ENCODE results near the gene ALPL.

ALPL gene

DNA sequence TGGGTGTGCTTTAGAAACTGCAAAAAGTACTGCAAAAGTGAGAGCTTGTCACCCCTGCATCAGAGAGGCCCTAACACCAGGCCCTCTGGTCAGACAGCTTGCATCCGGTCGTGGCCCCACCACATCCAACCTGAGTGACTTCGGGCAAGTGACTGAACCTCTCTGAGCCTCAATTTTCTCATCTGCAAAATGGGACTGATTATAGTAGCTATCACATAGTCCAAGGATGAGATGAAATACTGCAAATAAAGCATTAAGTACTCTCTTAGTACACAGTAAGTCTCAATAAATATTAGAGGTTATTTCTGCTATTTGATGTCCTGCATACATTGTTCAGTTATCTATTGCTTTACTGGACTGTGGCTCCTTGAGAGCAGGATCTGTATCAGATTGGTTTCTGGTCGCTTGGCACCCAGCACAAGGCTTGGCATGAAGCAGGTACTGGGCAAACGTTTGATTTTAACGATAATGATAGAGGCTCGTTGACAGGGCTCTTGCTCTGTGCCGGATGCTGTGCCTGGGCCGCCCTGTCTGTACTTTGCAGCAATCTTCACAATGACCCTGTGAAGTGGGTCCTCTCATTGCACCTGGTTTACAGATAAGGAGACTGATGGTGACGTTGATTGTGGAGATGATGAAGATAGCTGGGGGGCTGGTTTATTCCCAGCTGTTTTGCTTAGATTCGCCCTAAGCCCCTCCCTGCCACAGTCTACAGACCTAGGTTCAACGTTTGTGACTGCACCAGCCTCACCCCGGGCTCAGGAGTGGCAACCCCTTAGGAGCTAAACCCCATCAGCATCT is 116.4 kb downstream of the ALPL start:
- Histone ChIP-seq H4K8ac (ENCODE audit: low read depth, low read length) (no peak overlapping the region), H2BK5ac (ENCODE audit: low read depth, low read length, poor library complexity) (no peak overlapping the region), H3K79me1 (ENCODE audit: low read length) (peaks cover 2% of the 10 kb centered on the region), H3K23ac (ENCODE audit: low read length) (no peak overlapping the region), H2BK120ac (ENCODE audit: insufficient read depth, low read length, poor library complexity) (no peak overlapping the region), H3K18ac (ENCODE audit: low read length) (no peak overlapping the region), H3K79me2 (ENCODE audit: control insufficient read depth, insufficient read depth, low read length, poor library complexity) (no peaks in the 10 kb centered on the region), H3K4ac (ENCODE audit: low read depth, low read length) (no peak overlapping the region), H2AFZ (ENCODE audit: insufficient read depth, low read length, poor library complexity) (no peak overlapping the region), H3K9me3 (ENCODE audit: insufficient read depth, low read depth, low read length) (peaks cover 4% of the 10 kb centered on the region), H3K4me1 (ENCODE audit: control insufficient read depth in 1 of 2, insufficient read depth in 2 of 2, low read length in 2 of 2) (peaks cover 24 to 25% of the 10 kb centered on the region in 2 experiments), H2BK12ac (ENCODE audit: low read length) (no peak overlapping the region), H3K4me2 (ENCODE audit: low read length) (no peak overlapping the region), H2AK5ac (ENCODE audit: low read length) (no peak overlapping the region), H3K27me3 (ENCODE audit: insufficient read depth, low read length) (peaks cover 9% of the 10 kb centered on the region), H4K91ac (ENCODE audit: low read depth, low read length) (no peak overlapping the region), H4K12ac (ENCODE audit: low read depth, low read length) (no peak overlapping the region), H3K9ac (ENCODE audit: low read length) (no peak overlapping the region), H3K4me3 (ENCODE audit: low read depth, low read length) (no peak overlapping the region), H3K27ac (ENCODE audit: low read depth, low read length) (no peak overlapping the region), H3K14ac (ENCODE audit: low read length) (no peak overlapping the region), H3K36me3 (ENCODE audit: control insufficient read depth in 1 of 2, insufficient read depth in 2 of 2, low read length in 2 of 2) (no peaks in the 10 kb centered on the region)
- DNase-seq: peak; percentile 27 to 63
- no CpG with 5 or more reads among the region's 13 CpGs for WGBS (ENCODE audit: extremely low coverage, insufficient coverage, insufficient read length)

DNA sequence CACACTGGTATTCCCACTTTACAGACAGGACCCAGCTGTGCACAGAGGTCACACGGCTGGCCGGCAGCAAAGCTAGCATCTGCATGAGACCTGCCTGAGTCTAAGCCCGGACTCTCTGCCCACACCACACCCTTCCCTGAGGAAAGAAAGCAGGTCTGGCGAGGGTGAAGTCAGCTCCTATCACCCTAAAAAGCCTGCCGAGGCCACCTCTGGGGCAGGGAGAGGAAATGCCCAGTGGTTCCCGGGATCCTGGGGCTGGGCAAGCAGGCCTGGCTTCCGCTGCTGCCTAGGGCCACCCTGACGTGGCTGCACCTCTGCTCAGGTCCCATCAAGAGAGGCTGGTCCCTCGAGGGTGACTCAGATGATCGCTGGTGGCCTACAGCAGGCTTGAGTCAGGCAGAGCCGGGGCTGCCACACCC is 117.7 kb downstream of the ALPL start:
- Histone ChIP-seq H4K91ac (ENCODE audit: low read depth, low read length) (no peak overlapping the region), H3K79me2 (ENCODE audit: control insufficient read depth, insufficient read depth, low read length, poor library complexity) (no peaks in the 10 kb centered on the region), H3K4me1 (ENCODE audit: control insufficient read depth in 1 of 2, insufficient read depth in 2 of 2, low read length in 2 of 2) (peaks cover 25 to 26% of the 10 kb centered on the region in 2 experiments), H3K23ac (ENCODE audit: low read length) (no peak overlapping the region), H2BK12ac (ENCODE audit: low read length) (no peak overlapping the region), H3K9ac (ENCODE audit: low read length) (no peak overlapping the region), H3K9me3 (ENCODE audit: insufficient read depth, low read depth, low read length) (peaks cover 7% of the 10 kb centered on the region), H3K4me3 (ENCODE audit: low read depth, low read length) (no peak overlapping the region), H3K27ac (ENCODE audit: low read depth, low read length) (no peak overlapping the region), H2BK5ac (ENCODE audit: low read depth, low read length, poor library complexity) (no peak overlapping the region), H2AK5ac (ENCODE audit: low read length) (no peak overlapping the region), H3K79me1 (ENCODE audit: low read length) (peaks cover 2% of the 10 kb centered on the region), H3K14ac (ENCODE audit: low read length) (no peak overlapping the region), H4K8ac (ENCODE audit: low read depth, low read length) (no peak overlapping the region), H3K4ac (ENCODE audit: low read depth, low read length) (no peak overlapping the region), H2AFZ (ENCODE audit: insufficient read depth, low read length, poor library complexity) (no peak overlapping the region), H2BK120ac (ENCODE audit: insufficient read depth, low read length, poor library complexity) (no peak overlapping the region), H3K27me3 (ENCODE audit: insufficient read depth, low read length) (peaks cover 2% of the 10 kb centered on the region), H3K4me2 (ENCODE audit: low read length) (peak overlapping the region; percentile 14), H3K36me3 (ENCODE audit: control insufficient read depth in 1 of 2, insufficient read depth in 2 of 2, low read length in 2 of 2) (no peaks in the 10 kb centered on the region), H3K18ac (ENCODE audit: low read length) (no peak overlapping the region), H4K12ac (ENCODE audit: low read depth, low read length) (no peak overlapping the region)
- no CpG with 5 or more reads among the region's 11 CpGs for WGBS (ENCODE audit: extremely low coverage, insufficient coverage, insufficient read length)
- peak; percentile 99 for DNase-seq
